GM12872 (cell line): ENCODE measurements around the gene CYP8B1.

Source experiments
- CTCF ChIP-seq: IDR thresholded peaks from 3 replicates; pipeline ENCODE4 v1.5.1; 2011; ENCODE audit warnings: low read depth, mild to moderate bottlenecking, low read length, moderate library complexity; ENCODE audit not compliant: insufficient read depth

Gene CYP8B1

GRCh38 chr3:42880601-42881451 lies 5.1 kb upstream of the CYP8B1 start:
- peak; percentile 92 for TF ChIP-seq CTCF

- TF ChIP-seq CTCF, result no peak
Measured at GRCh38 chr3:42880183-42880582, 4.5 kb upstream of the CYP8B1 start.

DNA sequence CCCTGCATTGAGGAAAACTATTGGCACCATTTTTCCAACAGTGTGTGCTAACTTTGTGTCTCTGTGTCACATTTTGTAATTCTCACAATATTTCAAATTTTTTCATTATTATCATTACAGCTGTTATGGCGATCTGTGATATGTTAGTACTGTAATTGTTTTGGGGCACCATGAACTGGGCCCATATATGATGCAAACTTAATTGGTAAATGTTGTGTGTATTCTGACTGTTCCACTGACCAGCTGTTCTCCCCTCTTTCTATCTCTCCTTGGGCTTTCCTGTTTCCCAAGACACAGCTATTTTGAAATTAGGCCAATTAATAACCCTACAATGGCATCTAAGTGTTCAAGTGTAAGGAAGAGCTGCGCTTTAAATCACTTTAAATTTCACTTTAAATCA lies 2.2 kb upstream of the CYP8B1 start:
- no peak for TF ChIP-seq CTCF

DNA sequence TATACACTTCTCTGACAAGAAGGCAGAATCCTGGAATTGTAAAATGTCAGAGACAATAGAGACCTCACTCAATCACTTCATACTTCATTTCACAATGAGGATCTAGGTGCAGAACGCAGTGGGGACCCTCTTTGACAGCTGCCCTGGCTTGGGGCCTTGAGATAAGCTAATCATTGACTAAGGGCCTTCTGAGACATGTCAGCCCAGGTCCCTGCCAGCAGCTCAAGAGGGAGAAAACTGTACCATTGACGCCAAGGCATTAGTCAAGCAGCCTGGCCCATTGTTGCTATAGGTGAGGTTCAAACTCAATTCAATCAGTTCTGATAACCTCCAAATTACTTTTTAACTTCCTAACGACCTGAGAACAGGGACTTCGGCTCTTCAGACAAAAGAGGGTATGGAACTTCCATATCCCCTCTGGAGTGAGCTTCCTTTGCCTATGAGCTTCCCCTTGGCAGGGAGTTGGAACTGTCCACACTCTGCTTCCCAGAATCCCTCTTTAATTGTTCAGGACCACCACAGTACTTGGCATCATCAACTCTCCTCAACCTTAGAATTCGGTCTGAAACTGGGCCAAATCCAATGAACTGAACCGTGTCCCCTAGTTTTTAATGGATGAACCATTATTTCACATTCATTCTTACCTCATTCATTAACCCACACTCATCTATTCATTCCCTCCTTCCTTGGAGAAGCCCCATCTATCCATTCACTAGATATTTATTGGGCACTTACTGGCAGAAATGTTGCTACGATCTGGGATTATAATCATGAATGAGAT lies 1.5 kb upstream of the CYP8B1 start:
- no peak for TF ChIP-seq CTCF

DNA sequence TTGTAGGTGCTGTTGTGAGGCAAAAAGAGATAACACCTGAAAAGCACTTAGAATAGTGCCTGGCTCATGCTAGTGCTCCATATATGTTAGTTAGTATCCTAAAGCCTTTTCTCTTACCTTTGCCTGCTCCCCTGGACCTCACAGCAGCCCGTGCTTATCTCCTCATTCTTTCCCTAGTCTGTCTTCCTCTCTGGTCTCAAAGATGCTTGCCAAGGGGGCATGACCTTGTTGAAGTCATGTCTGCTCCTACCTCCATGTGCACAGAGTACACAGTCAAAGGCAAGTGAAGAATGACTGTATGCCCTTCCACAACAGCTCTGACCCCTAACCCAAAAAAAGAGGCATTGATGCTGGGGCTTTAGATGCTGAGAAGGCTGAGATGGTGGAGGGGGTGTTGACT lies 722 bp upstream of the CYP8B1 start:
- no peak for TF ChIP-seq CTCF

DNA sequence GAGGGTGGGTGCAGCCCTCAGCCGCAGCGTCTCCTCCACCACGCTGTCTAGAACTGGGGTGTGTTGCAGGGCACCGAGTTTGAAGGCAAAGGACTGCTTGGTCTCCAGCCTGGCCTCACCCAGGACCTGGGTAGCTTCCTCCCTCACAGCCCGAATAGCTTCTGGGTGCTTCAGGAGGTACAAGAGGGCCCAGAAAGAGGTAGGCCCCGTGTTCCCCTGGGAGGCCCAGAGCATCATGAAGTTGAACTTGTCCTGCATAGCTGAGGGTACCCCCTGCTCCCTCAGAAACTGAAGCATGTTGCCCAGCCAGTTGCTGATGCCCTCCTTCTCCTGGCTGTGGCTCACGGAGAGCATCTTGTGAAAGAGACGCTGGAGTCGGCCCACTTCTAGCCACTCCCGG lies 930 bp downstream of the CYP8B1 start:
- no peak for TF ChIP-seq CTCF

DNA sequence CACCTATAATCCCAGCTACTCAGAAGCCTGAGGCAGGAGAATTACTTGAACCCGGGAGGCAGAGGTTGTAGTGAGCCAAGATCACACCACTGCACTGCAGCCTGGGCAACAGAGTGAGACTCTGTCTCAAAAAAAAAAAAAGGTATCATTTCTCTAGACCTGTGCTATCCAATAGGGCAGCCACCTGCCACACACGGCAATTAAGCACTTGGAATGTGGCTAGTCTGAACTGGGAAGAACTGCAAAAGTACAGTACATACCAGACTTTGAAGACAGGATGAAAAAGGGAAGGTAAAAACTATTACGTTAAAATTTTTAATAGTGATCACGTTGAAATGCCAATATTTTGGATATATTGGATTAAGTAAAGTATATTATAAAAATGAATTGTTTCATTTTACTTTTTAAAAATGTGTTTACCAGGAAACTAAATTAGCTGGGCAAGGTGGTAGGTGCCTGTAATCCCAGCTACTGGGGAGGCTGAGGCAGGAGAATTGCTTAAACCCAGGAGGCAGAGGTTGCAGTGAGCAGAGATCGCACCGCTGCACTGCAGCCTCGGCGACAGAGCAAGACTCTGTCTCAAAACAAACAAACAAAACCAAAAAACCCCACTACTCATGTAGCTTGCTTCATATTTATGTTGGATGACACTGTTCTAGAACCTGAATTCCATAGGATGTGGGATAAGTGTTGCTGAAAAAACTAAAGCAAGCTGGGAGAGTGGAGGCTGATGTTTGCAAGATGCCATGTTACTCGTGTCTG lies 2.3 kb downstream of the CYP8B1 start:
- TF ChIP-seq CTCF, result no peak
